GM13977 (cell line): ENCODE data around the gene BAD.
"Not testable (repeated sequence)": the region's sequence is repeated elsewhere in the genome, so short reads cannot be mapped to it uniquely, and the experiment has no call there.

Source experiments
- DNase-seq: peaks from one replicate; pipeline ENCODE4 v3.0.0; 2012; ENCODE audit warnings: low spot score
- in situ Hi-C: fragments of 300-500 bp; cut with MboI; formaldehyde crosslinking; loops from one replicate; pipeline ENCODE4 v1.12.0; 2022; ENCODE audit warnings: low sequenced_read_pairs, low pct_unique_long_range_greater_than_20kb, mixed read lengths, inconsistent platforms; ENCODE audit not compliant: unreplicated experiment
- TF ChIP-seq, protein P1 (sequence below): IDR thresholded peaks from 2 replicates; pipeline ENCODE4 v1.5.1; 2012; ENCODE audit warnings: mild to moderate bottlenecking, control low read depth; ENCODE audit not compliant: insufficient read depth; ENCODE audit errors: extremely low read depth, missing control alignments

The BAD gene

DNA sequence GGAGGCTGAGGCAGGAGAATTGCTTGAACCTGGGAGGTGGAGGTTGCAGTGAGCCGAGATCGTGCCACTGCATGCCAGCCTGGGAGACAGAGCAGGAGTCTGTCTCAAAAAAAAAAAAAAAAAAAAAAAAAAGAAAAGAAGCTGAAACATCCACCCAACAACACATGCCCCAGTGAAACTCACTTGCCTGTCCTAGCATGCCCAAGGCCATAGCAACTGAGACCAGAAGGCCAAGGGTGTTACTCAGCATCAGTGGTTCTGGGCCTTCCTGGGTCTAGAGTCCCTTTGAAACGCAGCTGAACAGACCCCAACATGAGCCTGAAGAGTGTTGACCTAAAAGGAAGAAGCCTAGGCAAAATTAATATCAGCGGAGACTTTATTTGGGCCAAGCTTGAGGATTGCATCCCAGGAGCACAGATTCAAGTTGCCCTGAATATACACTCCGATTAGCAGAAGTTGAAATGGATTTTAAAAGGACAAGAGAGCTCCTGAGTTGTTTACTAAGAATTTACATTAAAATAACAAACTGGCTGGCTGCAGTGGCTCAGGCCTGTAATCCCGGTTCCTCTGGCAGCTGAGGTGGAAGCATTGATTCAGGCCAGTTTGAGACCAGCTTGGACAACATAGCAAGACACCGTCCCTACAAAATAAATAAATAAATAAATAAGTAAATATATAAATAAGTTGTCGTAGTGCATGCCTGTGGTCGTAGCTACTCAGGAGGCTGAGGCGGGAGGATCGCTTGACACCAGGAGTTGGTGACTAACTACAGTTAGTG, 40.4 kb upstream of the BAD start:
- no peak for DNase-seq
- in situ Hi-C loops: no loop called here
- TF ChIP-seq, protein P1, sequence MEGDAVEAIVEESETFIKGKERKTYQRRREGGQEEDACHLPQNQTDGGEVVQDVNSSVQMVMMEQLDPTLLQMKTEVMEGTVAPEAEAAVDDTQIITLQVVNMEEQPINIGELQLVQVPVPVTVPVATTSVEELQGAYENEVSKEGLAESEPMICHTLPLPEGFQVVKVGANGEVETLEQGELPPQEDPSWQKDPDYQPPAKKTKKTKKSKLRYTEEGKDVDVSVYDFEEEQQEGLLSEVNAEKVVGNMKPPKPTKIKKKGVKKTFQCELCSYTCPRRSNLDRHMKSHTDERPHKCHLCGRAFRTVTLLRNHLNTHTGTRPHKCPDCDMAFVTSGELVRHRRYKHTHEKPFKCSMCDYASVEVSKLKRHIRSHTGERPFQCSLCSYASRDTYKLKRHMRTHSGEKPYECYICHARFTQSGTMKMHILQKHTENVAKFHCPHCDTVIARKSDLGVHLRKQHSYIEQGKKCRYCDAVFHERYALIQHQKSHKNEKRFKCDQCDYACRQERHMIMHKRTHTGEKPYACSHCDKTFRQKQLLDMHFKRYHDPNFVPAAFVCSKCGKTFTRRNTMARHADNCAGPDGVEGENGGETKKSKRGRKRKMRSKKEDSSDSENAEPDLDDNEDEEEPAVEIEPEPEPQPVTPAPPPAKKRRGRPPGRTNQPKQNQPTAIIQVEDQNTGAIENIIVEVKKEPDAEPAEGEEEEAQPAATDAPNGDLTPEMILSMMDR: no peak

DNA sequence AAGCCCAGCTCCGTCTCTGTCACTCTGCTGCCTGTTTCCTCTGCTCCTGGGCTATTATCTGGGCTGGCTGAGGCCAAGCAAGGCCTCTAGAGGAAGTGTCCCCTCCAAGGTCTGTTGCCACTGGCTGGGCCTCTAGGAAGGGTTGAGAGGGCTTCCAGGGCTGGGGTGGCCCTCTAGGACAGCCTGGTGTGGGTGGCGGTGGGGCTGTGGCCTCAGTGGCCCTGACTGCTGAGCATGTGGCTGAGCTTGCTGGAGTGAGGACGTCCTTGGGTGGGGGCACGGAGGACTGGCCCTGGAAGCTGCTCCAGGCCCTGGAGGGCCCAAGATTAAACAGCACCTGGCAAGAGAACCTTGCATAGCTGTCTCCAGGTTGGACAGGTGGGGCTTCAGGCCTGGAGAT, 39.5 kb upstream of the BAD start:
- DNase-seq, in situ Hi-C loops: not testable (repeated sequence)

DNA sequence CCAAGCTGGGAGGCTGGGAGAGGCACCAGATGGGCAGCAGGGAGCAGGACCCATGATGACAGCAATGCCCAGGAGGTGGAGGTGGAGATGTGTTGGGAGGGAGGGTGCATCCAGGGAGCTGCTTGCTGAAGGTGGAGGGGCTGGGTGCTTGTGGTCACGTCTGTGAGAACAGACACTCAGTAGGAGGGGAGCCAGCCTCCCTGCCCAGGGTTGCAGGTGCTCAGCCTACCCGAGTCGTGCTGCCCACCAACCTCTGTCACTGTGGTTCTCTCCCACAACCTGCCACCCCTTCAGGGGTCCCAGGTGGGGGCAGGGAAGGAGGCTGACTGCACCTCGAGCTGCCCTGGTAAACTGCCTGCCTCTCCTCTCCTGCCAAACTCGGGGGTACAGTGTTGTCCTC, 38.9 kb upstream of the BAD start:
- in situ Hi-C loops: no loop called here
- TF ChIP-seq, protein P1: no peak
- no peak for DNase-seq

DNA sequence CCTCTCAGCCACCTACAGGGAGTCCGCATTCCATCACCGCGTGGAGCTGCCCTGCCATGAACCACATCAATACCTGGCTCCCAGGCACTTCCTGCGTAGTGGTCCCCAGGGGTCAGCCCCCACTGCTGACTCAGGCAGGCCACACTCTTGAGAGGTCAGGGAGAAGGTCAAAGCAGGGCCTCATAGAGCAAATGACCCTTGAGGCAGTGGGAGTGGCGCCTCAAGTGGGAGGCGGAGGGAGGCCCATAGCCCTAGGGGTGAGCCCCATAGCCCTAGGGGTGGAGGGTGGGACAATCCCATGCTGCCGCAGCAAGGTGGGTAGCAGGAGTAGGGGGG, 38.4 kb upstream of the BAD start:
- TF ChIP-seq, protein P1: no peak
- in situ Hi-C loops: no loop called here
- no peak for DNase-seq

DNA sequence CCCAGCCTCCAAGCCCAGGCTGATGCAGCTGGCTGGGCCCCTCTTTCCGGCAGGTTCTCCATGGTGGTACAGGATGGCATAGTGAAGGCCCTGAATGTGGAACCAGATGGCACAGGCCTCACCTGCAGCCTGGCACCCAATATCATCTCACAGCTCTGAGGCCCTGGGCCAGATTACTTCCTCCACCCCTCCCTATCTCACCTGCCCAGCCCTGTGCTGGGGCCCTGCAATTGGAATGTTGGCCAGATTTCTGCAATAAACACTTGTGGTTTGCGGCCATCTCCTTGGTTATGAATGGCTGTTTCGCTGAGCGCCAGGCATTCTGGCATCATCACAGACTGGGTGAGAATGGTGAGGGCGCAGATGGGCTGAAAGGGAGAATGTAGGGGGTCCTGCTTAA, 37.1 kb upstream of the BAD start:
- in situ Hi-C loops: no loop called here
- TF ChIP-seq, protein P1: no peak
- no peak for DNase-seq

DNA sequence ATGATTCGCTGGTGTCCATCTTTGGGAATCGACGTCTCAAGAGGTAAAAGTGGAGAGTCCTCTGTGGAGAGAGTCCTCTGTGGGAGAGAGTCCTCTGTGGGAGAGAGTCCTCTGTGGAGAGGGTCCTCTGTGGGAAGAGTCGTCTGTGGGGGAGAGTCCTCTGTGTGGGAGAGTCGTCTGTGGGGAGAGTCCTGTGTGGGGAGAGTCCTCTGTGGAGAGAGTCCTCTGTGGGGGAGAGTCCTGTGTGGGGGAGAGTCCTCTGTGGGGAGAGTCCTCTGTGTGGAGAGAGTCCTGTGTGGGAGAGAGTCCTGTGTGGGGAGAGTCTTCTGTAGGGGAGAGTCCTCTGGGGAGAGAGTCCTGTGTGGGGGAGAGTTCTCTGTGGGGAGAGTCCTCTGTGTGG, 36.6 kb upstream of the BAD start:
- in situ Hi-C loops: no loop called here
- no peak for DNase-seq
- TF ChIP-seq, protein P1: no peak

DNA sequence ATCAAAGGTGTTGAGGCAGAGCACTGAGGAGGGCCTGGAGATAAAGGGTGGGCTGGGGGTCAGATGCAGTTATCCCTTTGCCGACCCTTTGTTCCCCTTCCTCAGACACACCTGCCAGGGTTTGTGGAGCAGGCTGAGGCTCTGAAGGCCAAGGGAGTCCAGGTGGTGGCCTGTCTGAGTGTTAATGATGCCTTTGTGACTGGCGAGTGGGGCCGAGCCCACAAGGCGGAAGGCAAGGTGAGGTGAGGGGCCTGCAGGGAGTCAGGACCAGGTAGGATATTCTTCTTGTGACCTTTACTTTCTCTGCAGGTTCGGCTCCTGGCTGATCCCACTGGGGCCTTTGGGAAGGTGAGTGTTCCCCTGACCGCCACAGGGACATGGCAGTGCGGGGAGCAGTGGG, 36.1 kb upstream of the BAD start:
- TF ChIP-seq, protein P1: no peak
- in situ Hi-C loops: no loop called here
- DNase-seq: no peak
